RPMI8226 (cell line): ENCODE measurements around the gene TMEM81.

ENCODE experiments used
- DNase-seq: peaks from one replicate; pipeline ENCODE4 v3.0.0-alpha.2; 2015

The TMEM81 gene

DNA sequence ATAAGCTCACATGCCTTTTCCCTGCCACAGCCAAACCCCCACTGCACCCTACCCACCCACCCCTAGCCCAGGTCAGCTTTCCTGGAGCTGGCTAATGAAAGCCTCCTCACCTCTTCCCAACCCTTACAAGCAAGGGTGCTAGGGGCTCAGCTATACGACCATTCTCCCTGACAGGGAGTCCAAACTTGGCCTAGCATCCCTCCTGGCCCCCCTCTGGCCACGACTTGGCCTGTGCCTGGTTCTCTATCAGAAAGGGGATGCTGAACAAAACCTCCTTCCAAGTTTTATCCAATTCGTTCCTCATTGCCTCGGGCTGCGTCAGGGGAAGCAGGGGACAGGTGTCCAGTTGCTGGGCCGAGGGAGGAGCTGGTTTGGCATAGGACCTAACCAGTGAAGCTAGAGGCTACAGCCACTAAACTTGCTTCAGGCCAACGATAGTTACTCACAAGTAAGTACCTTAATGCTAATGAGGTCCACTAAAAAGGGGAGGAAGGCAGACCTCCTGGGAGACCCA is 8.6 kb downstream of the TMEM81 start:
- DNase-seq: no peak

DNA sequence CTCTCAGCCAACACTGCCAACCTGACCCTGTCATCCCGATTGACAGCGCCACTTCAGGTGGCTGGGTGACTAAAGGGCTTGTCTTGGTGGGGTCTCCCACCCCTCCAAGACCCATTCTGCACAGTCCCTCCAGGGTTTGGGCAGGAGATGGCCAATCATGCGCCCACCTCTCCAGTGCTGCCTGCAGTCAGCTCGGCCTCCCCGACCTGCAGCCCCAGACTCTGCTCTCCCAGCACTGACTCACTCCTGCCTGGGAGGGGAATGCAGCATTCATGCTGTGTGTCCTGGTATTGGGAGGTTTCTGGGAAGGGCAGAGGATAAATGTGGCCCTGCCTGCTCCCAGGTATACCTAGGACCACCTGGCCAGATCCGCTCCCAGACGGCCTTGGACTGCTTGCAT is 9.7 kb downstream of the TMEM81 start:
- DNase-seq: no peak

DNA sequence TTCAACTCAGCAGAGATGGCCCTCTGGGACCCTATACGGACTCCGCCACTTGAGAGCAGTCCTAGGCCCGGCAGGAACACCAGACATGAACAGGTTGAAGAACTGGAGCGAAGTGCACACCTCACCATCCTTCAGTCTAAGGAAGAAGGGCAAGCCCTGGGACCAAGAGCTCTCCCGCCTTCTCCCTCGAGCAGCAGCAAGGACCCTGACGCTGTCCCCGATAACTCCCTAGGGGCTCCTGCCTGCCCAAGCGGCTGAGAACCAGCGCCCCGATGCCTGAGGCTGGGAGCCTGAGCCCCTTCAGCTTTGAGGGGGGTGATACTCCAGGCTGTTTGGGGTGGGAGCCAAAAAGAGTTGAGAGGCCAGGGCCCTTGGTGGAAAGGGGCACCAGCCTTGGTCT is 10.2 kb downstream of the TMEM81 start:
- DNase-seq: no peak

DNA sequence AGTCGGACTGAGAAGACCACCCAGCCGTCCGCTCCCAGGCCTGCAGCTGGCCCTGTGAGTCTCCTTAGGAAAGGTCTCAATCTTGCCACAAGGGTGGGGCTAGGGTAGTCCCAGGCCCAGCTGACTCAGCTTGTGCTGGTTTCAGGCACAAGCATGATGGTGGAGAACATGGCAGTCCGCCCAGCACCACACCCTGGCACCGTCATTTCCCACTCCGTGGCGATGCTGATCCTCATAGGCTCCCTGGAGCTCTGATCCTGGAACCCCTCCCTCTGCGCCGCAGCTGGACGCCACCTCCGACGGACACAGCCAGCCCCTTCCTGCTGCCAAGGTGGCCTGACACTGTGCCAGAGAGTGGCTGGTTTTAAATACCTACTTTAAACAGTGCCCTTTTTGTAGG is 10.7 kb downstream of the TMEM81 start:
- peak; percentile 54 for DNase-seq

DNA sequence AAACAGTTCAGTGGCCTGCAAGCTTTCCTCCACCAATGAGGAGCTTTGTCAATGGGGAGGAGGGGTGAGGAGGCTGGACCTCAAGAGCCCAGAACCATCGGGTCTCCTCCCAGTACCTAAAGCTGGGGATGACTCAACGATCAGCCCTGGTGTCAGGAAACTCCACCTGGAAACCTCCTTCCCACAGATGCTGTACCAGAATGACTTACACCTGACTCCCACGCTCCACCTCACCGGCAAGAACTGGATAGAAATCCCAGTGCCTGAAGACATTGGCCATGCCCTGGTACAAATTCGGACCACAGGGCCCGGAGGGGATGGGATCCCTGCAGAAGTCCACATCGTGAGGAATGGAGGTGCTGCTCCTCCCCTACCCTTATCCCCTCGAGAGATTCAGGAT is 11.4 kb downstream of the TMEM81 start:
- no peak for DNase-seq

DNA sequence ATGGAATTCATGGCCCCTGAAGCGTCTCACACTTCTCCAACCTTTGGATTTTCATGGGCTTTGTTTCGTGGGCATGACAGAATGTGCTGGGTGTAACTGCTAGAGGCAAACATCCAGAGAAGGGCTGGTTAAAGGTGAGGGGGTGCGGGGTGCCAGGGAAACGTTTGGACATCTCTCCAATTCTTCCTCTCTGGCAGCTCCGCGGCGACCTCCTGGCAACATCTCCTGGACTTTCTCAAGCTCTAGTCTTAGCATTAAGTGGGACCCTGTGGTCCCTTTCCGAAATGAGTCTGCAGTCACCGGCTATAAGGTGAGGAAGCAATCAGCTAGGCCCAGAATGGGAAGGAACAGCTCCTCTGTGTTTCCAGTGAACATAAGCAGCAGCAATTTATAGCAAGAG is 12.0 kb downstream of the TMEM81 start:
- no peak for DNase-seq

DNA sequence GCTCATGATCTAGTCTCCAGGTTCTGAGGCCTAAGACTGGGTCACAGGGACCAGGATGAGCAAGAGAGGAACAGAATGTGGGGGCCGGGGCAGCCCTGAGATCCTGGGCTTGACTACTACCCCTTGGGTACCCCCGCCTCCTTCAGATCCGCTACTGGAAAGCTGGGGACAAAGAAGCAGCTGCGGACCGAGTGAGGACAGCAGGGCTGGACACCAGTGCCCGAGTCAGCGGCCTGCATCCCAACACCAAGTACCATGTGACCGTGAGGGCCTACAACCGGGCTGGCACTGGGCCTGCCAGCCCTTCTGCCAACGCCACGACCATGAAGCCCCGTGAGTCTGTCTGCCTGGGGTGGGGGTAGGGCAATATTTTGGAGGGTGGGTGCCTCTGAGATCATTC is 12.5 kb downstream of the TMEM81 start:
- DNase-seq: no peak

DNA sequence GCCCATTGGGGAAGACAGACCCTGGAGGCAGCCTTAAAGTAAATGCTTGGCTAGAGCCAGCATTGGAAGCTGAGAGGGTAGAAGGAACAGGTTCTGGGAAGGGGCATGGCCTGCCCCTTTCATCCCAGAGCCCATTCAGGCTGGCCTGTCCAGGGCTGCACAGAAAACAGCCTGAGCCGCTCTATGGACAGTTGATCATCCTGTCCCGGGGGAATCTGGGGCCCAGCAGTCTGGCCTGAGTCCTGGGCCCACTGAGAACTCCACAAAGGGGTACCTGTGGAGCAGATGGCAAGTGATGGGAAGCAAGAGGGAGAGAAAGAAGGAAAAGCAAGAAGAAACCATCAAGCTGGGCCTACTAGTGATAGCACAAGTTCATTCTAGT is 13.2 kb downstream of the TMEM81 start:
- no peak for DNase-seq

DNA sequence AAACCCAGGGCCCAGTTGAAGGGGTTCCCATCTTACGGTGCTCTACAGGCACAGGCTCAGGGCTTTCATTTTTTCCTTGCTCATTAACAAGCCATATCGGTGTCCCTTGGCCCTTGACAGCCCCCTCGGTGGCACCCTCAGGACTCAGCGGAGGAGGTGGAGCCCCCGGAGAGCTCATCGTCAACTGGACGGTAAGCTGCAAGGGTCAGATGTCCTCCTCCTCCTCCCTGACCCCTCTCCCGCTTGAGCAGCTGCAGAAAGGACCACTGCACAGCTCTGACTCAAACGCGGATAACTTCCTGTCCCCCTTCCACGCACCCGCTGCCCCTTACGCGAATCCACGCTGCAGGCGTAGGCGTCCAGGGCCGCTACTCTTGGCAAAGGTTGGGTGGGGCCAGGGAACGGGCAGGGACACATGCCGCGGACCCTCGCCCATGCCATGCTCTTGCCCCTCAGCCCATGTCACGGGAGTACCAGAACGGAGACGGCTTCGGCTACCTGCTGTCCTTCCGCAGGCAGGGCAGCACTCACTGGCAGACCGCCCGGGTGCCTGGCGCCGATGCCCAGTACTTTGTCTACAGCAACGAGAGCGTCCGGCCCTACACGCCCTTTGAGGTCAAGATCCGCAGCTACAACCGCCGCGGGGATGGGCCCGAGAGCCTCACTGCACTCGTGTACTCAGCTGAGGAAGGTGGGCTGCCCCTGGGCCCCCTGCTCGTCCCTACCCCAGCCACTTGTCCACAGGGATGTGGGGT is 14.7 kb downstream of the TMEM81 start:
- no peak for DNase-seq

DNA sequence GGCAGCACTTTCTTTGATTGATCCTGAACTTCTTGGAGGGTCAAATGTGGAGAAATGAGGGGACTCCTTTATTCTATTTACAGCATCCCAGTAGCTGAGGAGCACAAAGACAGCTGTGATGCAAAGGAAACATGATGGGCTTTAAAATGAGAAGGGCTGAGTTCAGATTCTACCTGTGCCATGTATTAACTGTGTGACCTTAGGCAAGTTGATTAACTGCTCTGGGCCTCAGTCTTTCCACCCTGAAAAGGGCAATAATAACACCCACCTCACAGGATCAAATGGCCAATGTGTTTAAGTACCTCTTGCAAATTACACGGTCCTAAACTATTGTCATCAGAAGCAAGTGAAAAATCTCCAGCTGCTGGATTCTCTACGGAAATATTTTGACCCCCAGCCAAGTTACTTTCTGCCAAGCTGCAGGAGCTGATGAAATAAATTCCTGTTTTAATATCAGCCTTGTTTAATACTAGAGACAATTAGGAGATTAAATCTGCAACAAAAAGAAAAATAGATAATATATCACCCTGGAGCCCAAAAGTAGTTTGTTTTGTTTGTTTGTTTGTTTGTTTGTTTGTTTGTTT is 15.7 kb downstream of the TMEM81 start:
- no peak for DNase-seq

DNA sequence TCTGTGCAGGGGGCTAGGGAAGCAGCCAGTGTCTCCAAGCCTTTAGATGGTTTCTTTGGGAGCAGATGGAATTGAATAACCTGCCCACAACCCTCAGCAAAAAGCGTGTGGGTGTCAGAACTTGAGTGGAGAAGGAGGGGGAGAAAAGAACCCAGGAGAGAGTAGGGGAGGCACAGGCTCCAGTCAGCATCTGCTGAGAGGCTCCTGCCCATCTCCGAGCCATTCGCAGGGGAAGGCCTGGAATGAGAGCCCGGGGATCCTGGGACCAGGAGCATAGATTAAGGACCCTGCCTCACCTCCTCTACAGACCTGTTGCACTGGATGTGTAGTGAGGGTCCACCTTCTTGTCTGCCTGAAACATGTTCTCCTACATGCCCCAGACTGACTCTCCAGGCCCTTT is 16.3 kb downstream of the TMEM81 start:
- no peak for DNase-seq

DNA sequence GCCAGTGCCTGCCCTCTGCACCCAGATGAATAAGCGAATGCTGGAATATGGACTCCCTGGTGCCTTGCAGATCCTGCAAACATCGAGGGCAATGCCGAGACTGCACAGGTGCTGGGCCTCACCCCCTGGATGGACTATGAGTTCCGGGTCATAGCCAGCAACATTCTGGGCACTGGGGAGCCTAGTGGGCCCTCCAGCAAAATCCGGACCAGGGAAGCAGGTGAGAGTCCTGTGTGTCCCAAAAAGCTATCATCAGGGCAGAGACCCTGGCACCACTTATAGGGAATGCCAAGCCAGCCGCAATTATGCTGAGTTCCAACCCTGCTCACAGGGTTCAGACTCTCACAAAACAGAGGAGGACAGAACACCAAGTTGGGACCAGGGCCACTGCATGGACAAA is 17.2 kb downstream of the TMEM81 start:
- DNase-seq: no peak

DNA sequence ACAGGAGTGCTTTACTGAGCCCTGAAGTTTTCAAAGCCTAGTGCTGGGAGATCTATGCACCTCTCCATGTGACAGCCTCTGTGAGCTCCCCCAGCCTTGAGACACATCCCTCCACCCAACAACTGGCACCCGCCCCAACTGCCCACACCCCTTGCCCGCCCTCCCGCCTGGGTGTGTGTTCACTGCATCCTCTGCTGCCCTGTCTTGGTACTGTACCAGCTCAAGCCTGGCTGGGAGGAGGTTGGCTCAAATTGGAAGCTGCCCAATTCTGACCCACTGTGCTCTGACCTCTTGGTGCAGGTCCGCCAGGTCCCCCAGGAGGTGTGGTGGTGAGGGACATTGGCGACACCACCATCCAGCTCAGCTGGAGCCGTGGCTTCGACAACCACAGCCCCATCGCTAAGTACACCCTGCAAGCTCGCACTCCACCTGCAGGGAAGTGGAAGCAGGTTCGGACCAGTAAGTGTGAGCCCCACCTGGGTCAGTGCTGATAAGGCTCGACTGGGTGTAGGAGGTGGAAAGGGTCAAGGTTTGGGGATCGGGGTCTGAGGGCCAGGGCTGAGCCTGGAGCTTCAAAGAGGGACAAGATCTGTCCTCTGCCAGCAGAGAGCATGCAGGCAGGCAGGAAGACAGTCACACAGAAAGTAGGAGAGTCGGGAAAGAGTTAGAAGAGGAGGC is 18.0 kb downstream of the TMEM81 start:
- DNase-seq: no peak

DNA sequence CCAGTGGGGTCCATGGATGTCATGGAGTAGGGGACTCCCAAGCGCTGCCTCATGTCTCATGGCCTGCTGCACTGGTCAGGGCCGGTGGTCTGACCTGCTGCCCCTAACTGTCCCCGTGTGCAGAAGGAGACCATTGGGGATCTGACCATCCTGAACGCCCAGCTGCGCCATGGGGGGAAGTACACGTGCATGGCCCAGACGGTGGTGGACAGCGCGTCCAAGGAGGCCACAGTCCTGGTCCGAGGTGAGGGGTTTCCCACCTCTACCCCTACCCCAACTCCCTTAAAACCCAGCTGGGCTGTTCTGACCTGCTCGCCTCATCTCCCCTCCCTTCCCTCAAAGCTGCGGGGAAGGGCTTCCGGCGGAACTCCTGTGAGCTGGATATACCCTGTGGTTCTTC is 18.6 kb downstream of the TMEM81 start:
- DNase-seq: no peak

DNA sequence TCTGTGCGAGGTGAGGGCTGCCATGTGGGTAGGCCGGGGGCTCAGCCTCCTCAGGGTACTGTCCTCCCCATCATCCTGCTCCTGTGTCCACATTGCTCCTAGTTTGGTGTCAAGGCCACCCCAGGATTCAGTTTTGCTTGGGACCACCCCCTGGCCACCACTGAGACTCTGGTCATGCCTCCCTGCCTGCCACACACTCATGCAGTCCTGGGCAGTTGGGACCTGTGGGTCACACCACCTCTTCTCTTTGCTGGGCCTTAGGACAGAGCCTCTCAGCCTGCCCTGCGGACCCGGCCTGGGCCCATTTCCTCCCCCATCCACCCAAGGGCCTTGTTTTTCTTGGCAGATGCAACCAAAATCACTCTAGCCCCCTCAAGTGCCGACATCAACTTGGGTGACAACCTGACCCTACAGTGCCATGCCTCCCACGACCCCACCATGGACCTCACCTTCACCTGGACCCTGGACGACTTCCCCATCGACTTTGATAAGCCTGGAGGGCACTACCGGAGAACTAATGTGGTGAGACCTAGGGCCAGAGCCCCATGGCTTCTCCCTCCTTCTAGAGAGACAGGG is 19.4 kb downstream of the TMEM81 start:
- DNase-seq: no peak

DNA sequence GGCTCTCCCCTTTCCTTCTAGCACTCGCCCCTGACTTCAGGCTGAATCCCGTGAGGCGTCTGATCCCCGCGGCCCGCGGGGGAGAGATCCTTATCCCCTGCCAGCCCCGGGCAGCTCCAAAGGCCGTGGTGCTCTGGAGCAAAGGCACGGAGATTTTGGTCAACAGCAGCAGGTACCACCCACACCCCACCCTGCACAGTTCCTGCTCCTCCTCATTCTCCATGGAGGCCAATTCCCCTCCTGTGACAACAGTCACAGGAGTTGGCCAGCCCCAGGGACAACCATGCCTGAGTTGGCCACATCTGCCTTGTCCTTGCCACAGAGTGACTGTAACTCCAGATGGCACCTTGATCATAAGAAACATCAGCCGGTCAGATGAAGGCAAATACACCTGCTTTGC is 20.0 kb downstream of the TMEM81 start:
- no peak for DNase-seq

DNA sequence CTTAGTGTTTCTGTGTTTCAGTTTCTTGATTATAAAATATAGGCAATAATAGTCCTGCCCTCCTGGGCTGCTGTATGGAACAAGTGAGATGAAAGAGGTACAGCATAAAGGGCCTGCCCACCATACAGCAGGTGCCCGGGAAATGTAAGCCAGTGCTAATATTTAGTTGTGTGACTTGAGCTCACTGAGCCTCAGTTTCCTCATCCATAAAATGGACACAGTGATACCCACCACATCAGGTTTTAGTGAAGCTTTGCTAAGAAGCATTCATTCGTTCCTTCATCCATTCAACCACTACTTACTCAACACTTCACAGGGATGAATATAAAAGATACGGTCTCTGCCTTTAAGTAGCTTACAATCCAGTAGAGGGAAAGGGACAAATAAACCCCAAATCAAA is 21.4 kb downstream of the TMEM81 start:
- DNase-seq: no peak

DNA sequence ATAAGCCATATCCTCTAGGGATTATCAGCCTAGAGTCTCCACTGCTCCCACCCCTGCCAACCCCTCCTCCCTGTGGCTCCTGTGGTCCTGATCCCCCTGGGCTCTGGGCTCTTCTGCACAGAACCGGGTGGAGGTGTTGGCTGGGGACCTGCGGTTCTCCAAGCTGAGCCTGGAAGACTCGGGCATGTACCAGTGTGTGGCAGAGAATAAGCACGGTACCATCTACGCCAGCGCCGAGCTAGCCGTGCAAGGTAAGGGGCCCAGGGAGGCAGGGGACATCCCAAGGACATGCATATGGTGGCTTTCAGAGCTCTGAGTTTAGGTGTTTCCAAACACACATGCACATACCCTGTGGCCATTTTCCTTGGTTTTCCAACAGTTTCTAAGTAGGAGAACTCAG is 21.9 kb downstream of the TMEM81 start:
- DNase-seq: no peak

DNA sequence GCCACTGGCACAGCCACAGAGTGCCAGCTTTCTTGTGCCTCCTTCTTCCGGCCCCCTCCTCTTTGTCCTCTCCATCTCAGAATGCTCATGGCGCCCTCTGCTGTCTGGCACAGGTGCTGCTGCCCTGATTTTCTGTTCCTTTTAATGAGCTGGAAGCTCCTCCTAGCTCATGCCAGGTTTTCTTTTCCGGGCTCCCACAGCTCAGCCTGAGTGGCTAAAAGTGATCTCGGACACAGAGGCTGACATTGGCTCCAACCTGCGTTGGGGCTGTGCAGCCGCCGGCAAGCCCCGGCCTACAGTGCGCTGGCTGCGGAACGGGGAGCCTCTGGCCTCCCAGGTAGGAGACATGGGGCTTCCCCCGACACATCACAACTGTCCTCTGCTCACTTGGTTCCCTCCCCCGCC is 22.6 kb downstream of the TMEM81 start:
- DNase-seq: peak; percentile 84

DNA sequence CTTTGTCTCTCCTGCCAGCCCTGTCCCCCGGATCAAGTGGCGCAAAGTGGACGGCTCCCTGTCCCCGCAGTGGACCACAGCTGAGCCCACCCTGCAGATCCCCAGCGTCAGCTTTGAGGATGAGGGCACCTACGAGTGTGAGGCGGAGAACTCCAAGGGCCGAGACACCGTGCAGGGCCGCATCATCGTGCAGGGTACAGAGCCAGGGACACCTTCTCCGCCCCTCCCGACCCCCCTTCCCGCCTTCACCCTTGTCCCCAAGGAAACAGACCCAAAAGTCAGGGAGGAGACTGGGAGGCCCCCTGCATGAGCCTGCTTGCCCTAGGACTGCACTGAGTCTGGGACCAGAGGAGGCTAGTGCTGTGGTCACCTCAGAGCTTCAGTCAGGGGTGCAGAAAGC is 23.0 kb downstream of the TMEM81 start:
- no peak for DNase-seq

DNA sequence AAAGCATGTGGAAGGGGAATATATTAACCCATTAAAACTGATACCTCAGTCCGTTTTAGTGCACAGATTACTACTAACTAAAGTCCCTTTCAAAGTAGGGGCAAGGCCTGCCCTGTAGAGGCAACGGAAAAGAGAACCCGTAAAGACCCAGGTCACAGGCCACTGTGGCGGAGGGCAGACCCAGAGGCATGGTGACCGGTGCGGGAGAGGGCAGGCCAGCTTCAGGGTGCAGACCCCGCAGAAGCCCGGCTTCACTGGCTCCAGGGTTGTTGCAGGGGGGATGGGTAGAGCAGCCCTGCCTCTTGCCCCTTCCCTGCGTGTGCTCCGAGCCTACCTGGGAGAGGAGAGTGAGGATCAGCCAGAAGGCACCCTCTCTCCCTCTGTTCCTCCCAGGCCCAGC is 23.5 kb downstream of the TMEM81 start:
- DNase-seq: no peak

DNA sequence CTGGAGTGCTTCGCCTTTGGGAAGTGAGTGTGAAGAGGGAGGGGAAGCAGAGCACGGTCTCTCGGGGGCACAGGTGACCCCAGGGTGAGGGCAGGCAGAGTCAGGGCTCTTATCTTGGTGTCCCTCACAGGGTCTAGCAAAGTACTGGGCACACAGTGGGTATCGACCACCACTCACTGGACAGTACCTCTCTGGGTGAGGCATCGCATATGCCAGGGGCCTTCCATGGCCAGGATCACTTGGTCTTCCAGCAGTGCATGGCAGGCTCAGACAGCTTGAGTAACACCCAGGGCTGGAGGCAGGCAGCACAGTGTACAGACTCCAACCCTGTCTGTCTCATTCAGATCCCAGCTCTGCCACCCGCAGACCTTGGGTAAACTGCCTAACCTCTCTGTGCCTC is 24.6 kb downstream of the TMEM81 start:
- DNase-seq: no peak

DNA sequence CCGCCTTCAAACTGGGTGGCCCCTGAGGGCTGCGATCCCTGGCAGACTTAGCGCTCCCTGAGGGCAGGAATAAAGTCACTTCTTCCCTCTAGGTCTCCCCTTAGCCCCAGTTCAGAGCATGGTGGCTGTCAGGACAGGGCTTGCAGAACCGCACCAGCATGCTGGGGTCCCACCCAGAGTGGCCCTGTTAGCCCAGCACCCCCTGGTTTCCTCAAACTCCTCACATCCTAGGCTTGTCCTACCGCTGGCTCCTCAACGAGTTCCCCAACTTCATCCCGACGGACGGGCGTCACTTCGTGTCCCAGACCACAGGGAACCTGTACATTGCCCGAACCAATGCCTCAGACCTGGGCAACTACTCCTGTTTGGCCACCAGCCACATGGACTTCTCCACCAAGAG is 25.4 kb downstream of the TMEM81 start:
- DNase-seq: no peak
